ENCODE results near the gene ZNF672.

Gene ZNF672

DNA sequence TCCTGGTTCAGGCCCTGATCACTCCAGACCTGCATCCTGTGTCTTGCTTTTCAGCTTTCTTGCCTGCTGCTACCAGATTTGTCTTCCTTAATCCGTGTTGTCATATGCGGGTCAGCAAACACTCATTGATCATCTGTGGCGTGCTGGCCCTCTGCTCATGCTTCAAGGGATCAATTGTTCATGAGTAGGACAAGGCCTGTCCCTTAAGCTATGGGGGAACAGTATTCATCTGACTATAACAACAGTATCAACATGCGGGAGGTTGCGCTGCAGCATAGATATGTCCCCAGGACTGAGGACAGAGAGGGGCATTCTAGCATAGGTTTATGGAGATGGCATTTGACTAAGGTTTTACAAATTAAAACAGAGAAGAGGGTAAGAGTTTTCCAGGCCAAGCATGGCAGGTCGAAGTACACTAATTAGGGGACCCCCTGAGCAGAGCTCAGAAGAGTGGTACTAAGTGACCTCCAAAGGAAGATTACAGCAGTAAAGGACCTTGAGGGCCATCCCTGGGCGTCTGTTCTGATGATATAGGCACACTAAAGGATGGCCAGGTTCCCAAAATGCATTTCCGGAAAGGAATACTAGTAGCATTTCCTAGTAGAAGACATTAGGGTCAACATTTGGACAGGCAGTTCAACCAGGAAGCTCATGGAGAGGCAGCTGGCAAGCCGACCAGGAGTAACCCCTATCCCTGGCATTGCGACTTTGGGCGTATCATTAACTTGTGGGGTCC lies 811 bp upstream of the ZNF672 start:
- DNase-seq = no peak

DNA sequence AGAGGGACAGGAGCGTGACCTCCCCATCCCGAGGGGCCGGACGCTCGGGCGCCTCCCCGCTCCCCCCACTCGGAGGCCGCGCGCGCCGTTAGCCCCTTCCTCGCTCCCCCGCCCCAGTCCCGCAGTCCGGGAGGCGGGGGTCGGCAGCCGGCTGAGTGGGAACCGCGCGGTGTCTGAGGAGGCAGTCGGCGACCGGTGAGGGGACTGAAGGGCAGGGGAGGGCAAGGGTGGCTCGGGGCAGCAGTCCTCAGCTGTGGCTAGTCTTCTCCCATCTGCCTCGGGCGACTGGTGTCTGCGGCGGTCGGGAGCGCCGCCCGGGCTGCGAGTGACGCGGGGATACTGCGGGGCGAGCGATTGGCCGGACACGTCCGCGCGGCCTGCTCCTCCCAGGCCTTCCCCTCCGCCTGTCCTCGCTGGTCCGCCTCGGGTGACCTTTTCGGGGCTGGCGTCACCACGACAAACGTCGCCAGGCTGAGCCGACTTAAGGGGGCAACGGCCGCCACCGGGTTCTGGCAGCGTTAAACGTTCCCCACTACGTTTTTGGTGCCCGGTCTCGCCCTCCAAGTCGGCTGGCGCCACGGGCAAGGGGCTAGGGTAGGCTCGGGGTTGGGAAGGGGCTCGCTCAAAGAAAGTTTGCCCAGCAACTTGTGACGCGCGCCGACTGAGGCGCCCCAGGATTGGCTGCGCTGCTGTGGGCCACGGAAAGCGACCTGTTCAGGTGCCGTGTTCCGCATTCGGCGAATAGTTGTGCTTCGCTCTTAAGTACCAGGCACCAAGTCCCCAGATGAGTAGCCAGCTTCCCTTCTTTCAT lies 538 bp downstream of the ZNF672 start:
- peak; percentile 85 for DNase-seq

DNA sequence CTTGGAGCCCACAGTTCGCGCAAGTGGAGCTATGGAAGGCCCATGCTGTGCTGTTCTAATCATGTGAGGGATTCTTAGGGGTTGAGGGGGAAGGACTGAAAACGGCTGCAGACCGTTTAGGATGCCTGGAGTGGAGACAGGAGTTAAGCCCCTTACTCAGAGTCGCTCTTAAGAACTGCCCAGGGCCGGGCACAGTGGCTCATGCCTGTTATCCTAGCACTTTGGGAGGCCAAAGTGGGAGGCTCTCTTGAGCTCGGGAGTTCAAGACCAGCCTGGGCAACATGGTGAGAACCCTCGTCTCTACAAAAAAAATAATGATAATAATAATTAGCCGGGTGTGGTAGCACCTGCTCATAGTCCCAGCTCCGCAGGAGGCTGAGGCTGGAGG lies 1.1 kb downstream of the ZNF672 start:
- no peak for DNase-seq

- peak; percentile 64 for DNase-seq
Observed at GRCh38 chr1:248840946-248841345, 2.9 kb downstream of the ZNF672 start.

DNA sequence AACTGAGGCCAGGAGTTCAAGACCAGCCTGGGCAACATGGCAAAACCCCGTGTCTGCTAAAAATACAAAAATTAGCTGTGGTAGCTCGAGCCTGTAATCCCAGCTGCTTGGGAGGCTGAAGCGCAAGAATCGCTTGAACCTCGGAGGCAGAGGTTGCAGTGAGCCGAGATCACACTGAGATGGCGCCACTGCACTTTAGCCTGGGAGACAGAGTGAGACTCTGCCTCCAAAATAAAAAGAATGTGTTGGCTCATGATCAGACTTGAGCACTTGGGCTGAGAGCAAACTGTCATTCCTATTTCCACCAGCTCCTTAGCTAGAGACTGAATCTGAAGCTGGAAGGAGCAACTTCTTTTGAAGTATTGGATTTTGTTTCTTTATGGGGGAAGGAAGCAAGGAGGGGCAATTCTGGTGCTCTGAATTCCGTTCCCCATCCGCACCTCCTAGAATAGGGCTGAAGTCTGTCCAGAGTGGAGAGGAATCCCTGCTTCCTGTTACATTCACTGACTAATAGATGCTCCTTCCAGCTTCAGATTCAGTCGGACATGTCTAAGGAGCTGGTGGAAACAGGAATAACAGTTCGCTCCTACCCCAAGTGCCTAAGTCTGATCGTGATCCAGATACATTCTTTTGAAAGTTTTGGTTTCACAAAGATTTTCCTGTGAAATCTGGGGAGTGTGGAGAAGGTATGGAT lies 3.8 kb downstream of the ZNF672 start:
- peak; percentile 75 for DNase-seq

DNA sequence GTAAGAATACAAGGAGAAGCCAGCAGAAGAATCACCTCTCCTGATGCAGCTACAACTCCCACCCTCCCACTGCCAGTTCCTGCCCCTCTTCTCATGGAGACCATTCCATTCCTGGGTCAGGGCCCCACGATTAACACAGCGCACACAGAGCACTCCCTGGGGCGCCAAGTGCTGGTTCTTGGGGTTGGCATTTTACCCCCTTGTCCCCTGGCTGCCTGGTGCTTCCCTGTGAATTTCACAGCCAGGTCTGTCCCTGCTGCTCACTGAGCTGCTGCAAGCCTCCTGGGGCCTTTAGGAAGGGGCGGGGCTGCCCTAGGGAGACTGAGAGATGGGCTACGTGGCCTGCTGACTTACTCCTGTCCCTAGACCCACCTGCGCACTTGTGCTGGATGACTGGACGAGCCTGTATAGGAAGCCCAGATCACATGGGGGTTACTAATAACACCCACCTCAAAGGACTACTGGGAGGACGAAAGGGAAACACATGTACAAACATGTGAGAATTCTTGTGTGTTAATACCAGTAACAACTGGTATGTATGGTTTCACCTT lies 4.8 kb downstream of the ZNF672 start:
- no peak for DNase-seq

GRCh38 chr1:248843687-248844086 lies 5.7 kb downstream of the ZNF672 start:
- DNase-seq = no peak

- DNase-seq = no peak
Observed at GRCh38 chr1:248844526-248844925, 6.5 kb downstream of the ZNF672 start.

DNA sequence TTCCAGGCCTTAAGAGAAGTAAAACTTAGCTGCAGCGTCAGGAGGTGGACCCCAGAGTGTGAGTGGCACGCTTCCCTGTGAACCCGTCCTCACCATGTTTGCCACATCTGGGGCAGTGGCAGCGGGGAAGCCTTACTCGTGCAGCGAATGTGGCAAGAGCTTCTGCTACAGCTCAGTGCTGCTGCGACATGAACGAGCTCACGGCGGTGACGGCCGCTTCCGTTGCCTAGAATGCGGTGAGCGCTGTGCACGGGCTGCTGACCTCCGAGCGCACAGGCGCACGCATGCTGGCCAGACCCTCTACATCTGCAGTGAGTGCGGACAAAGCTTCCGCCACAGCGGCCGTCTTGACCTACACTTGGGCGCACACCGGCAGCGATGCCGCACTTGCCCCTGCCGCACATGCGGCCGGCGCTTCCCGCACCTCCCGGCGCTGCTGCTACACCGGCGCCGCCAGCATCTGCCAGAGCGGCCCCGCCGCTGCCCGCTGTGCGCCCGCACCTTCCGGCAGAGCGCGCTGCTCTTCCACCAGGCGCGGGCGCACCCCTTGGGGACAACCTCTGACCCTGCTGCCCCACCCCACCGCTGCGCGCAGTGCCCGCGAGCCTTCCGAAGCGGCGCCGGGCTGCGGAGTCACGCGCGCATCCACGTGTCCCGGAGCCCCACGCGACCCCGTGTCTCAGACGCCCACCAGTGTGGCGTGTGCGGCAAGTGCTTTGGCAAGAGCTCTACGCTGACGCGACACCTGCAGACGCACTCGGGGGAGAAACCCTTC lies 9.3 kb downstream of the ZNF672 start:
- no peak for DNase-seq

DNA sequence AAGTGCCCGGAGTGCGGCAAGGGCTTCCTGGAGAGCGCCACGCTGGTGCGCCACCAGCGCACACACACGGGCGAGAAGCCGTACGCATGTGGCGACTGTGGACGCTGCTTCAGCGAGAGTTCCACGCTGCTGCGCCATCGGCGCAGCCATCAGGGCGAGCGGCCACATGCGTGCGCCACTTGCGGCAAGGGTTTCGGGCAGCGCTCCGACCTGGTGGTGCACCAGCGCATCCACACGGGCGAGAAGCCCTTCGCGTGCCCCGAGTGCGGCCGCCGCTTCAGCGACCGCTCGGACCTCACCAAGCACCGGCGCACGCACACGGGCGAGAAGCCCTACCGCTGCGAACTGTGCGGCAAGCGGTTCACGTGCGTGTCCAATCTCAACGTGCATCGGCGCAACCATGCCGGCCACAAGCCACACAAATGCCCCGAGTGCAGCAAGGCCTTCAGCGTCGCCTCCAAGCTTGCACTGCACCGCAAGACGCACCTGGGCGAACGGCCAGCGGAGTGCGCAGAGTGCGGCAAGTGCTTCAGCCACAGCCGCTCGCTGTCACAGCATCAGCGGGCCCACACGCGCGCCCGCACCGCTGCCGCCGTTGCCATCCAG lies 10.0 kb downstream of the ZNF672 start:
- DNase-seq = no peak

DNA sequence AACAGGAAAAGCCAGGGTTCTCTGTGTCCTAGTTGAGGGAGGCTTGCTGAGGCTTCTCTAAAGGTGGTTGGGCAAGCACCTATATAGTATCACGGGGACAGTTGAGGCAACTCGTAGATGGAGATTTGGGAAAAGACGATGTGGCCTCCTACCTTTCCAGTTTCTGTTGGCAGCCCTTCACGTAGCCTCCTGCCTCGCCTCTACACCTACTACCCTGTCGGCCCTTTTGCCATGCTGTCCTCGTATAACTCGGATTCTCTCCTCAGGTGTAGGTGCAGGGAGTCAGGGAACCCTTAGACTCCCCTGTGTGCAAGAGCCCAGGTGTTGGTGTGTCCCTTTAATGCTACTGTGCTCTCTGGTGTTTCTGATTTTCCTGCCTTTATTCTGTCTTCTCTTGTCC lies 10.6 kb downstream of the ZNF672 start:
- DNase-seq = no peak

DNA sequence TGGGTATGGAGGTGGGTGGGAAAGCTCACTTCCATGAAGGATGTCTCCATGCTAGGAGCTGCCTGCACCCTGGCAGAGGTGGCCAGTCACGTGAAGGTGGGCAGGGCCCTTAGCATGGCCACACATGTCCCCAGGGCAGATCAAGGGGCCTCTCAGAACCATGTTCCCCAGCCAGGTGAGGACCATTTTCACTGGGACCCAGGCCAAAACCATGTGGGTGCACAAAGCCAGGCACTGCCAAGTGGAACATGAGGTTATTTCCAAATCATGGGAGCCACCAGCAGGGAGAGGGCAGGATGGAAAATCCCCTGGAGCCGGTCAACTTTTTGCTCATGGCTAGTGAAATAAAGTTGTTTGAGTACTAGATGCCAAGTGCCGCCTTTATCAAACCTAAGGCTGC lies 11.1 kb downstream of the ZNF672 start:
- DNase-seq = no peak

- DNase-seq = no peak
Observed at GRCh38 chr1:248849637-248850036, 11.6 kb downstream of the ZNF672 start.

- DNase-seq = no peak
Observed at GRCh38 chr1:248850124-248850523, 12.1 kb downstream of the ZNF672 start.

GRCh38 chr1:248850536-248851251 lies 12.7 kb downstream of the ZNF672 start:
- no peak for DNase-seq

- no peak for DNase-seq
Observed at GRCh38 chr1:248851390-248851789, 13.4 kb downstream of the ZNF672 start.

- no peak for DNase-seq
Observed at GRCh38 chr1:248852481-248853405, 14.7 kb downstream of the ZNF672 start.

DNA sequence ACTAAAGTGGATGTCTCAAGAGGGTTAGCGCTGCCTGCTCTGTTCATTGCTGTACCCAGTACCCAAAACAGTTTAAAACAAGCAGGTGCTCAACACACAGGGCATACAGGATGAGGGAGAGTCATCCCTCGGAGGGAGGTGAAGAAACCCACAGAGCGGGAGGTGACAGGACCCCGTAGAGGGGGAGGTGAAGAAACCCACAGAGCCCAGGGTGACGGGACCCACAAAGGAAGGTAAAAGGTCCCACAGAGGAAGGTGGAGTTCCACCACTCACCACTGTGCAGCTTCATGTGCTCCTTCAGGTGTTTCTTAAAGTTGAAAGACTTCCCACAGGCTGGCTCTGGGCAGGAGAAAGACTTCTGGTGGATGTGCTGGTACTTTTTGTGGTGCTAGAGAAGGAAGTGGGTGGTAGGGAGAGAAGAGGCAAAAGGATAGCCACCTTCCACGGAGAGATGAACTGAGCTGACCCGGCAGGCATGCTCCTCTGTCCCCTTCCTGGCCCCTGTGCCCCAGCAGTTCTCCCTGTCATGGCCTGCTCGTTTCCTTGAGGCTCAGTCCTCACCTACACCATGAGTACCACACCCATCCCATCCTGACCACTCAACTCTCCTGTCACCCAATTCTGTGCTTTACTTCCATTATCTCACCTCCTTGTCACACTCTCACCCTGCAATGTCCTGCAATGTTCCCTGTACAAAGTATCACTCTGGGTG lies 15.8 kb downstream of the ZNF672 start:
- no peak for DNase-seq

DNA sequence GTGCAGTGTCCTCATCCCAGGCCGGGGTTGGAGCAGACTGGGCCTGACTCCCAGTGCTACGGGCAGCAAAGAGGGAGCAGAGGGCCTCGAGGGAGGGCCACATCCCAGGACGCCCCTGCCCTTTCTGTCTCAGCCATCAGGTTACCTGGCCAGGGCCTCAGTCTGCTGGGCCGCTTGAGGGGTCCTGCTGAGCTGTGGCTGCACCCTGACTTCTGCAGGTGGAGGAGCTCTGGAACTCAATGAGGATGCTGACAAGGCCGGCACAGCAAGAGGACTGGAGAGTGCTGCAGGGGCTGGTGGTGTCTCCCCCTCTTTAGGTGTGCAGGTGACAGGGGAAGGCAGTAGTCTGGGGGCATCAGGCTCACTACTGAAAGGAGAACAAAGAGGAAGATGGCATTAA lies 17.6 kb downstream of the ZNF672 start:
- no peak for DNase-seq
